Activated CD4-positive, CD25-positive, alpha-beta regulatory T cell treated with anti-CD3 and anti-CD28 coated beads, Interleukin-2, amount 50 U/mL, for 24 hours (primary cell): ENCODE data around the gene MT1F.
"Not testable (repeated sequence)": the region's sequence is repeated elsewhere in the genome, so short reads cannot be mapped to it uniquely, and the experiment has no call there.

Experiments used
- ATAC-seq, 2 donors: fragments of 150-1000 bp; cut with Tn5 transposase; one replicate each; pipeline ENCODE4 v1.10.0; 2021; ENCODE audit warnings: mild to moderate bottlenecking in 1 of 2, moderate library complexity in 1 of 2

Gene MT1F

DNA sequence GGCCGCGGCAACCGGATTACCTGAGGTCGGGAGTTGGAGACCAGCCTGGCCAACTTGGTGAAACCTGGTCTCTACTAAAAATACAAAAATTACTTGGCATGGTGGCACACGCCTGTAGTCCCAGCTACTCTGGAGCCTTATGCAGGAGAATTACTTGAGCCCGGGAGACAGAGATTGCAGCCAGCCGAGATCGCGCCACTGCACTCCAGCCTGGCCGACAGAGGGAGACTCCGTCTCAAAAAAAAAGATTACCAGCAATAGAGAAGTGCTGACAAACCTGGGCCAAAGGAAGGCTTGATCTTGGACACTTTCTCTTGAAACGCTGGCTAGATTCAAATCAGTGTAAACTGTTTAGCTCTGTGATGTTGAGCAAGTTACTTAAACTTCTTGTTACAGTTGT lies 16.2 kb downstream of the MT1F start:
- ATAC-seq: no peak

GRCh38 chr16:56674570-56674969 lies 16.8 kb downstream of the MT1F start:
- not testable (repeated sequence) for ATAC-seq

DNA sequence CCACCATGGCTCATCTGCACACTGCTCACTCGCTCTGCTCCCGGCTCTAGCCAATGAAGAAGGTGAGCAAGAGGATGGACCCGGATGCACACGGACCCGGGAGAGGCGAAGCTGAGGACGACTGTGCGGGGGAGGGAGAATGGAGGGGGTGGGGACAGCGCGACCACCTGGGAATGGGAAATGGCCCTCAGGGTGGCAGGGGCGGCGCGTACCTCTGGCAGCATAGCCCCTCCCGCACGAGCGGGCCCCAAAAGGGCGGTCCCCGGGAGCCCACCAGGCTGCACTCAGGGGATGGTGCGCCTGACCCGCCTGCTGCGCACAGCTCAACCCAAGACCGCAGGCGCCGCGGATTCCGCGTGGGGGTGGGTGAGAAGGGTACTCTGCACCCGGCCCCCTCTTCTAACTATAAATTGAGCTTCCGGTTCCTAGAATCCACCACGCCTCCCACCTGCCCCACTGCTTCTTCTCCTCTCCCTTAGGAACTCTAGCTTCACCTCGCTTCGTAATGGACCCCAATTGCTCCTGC lies 18.0 kb downstream of the MT1F start:
- peak; percentile 55 to 66 for ATAC-seq

GRCh38 chr16:56677474-56677873 lies 19.7 kb downstream of the MT1F start:
- ATAC-seq: no peak

DNA sequence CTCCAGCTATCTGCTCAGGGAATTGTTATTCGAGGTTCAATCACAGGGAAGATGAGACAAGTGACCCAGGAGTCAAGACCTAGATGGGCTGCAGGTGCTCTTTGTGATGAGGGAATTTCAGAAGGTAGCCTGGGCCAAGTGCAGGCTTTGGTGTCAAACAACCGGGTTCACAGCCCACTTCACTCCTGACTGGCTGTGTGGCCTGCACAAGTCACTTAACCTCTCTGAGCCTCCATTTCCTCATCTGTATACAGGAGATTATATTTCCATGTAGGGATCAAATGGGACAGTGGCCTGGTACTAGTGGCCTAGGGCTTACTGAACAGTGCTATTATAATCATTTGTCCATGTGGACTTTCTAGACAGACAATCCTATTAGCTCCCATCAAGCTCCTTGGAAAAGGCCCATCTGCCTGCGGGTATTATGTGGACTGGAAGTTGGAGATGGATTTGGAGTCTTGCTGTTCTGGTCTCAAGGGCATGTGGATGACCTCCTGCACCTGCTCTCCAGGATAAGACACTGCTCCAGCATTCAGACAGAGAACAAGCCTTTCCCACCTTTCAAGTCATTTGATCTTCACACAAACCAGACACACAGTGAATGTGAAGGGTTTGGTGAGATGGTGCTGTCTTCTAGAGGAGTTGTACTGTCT lies 21.4 kb downstream of the MT1F start:
- ATAC-seq: no peak

DNA sequence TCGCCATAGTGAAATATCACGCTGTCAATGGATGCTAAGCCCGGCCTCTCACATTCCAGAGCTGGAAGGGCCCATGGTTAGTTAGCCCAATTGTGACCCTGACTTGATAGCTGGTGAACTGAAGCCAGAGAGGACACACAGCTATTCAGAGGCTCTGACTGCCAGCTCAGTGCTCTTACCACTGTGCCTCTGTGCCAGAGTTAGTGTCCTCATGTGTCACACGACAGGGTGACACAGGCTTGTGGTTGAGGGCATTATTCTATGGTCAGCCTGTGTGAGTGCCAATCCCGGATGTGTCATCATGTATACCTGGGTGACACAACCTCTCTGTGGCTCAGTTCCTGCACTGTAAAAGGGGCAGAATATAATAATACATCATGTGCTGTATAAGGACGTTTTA lies 22.1 kb downstream of the MT1F start:
- peak; percentile 3 to 30 for ATAC-seq

- peak; percentile 99 for ATAC-seq
Measured at GRCh38 chr16:56681939-56682702, 24.4 kb downstream of the MT1F start, which contains the start of gene MT1X. TSS of gene MT1X (plus strand) at chr16:56682470. CDS start at chr16:56682541, 71 bp downstream.

DNA sequence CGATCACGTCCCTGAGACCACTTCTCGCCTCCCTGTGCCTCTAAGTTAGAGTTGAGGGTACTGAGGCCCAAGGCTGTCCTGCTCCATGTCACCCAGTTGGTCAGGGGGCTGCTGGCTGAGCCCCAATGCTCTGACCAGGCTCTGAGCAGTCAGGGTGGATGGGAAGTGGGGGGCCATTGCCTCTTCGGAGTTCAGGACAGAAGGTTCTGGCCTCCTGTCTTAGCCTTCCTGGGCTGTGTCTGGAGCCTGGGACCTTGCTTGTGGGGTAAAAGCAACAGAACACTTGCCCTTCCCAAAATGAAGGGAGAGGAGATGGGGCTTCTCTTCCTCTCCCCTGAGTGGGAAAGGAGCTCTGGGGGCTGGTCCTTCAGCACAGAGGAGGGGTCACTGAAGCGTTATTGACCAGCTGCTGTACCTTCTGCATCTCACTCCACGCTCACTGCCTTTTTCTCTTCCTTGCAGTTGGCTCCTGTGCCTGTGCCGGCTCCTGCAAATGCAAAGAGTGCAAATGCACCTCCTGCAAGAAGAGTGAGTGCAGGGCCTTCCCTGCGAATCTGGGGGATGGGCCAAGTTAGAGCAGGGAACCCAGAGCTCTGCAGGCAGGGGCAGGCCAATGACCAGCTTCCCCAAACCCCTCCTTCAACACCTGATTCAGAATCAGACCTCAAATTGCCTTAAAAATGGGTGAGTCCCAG lies 25.1 kb downstream of the MT1F start:
- peak in 1 of 2 donors; percentile 4 for ATAC-seq

DNA sequence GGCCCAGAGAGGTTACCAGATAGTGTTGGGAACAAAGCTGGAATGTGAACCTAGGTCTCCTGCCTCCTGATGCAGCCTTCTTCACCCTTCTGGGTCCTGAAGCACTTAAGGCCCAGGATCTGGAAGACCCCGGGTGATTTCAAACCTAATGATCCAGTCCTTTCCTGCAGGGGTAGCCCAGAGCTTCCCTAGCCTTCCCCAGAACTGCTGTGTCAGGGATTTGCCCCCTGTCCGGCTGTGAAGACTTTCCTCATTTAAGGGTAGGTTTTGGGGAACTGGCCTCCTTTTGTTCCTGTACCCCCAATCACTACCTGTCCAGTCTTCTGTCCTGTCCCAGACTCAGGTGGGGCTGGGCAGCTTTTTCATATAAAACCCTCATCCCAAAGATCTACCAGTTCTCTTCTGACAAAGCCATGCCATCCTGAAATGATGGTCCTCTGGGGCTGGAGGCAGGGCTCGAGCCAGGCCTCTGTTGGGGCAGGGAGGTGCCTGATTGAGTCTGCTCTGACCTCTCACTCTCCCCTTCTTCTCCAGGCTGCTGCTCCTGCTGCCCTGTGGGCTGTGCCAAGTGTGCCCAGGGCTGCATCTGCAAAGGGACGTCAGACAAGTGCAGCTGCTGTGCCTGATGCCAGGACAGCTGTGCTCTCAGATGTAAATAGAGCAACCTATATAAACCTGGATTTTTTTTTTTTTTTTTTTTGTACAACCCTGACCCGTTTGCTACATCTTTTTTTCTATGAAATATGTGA lies 25.8 kb downstream of the MT1F start:
- no peak for ATAC-seq

DNA sequence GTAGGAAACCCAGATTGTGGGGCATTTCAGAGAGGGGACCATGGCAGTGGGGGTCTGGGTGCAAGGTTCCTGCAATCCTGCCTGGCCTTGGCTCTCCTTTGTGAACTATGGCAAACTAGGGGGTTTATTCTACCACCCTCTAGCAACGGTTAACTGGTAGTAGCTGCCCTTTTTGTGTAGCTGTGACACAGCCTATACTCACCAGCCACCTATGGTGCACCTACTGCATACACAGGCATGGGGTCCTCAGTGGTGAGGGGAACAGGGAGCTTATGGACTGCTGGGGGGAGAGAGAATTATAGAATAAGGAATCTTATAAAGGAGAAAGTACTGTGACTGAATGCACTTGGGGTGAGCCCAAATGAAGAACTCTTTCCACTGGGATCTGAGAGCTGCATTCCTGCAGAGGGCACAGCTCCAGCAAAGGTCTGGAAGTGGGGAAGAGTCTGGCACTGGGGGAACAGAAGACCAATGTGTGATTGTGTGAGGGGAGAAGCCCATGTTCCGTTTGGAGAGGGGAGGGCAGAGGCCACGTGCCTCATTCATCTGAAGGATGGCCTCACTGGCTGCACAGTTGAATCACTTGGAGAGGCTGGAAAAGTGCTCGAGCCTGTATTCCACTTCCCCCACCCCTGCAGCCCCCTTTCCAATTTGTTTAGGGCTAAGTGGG lies 26.6 kb downstream of the MT1F start:
- no peak for ATAC-seq

GRCh38 chr16:56684926-56685590 lies 27.3 kb downstream of the MT1F start:
- ATAC-seq: no peak

DNA sequence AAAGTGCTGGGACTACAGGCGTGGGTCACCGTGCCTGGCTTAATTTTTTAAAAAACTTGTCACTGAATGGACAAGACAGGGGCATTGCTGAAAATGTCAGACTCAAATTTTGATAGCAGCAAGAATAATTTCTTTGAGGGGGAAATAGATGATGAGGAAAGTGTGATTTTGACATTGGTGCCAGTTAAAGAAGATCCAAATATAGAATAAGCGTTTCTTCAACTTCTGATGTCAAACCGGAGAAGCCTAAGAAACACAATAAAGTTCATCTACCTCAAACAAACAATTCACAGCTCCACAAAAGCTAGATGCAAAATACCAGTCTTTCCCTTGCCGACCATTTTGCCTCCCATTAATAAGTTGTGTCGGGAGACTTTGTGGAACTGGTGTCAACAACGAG lies 29.0 kb downstream of the MT1F start:
- no peak for ATAC-seq

DNA sequence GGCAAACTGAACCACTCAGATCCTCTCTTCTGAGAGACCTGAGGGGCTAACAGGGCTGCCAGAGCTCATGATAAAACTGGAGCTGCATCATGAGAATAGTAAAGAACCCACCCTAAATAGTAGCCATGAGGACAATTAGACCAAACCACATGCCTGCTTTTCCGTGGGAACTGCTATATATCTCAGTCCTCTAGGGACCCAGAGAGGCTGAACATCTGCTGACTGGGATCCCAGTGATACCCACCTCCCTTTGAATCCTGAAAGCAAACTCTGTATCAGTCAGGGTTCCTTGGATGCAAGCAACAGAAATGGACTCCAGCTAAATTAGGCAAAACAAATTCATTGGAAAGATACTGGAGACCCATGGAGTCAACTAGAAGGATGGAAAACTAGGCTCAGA lies 31.0 kb downstream of the MT1F start:
- ATAC-seq: no peak

DNA sequence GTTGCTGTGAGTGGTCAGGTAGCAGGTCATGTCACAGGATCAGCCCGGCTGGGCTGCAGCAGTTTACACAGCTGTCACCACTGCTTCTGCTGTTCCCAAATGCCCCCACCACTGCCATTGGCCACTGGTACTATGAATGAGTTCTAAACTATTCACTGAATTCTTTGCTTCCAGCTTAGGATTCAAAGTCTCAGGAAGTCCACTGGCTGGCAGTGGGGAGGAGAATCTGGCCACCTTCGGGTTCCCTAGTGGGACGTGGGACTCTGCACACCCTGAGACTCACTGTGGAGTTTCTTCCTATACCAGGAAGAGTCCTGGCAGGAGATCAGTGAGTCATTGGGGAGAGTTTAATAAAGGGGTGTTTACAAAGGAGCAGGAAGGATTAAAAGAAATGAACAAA lies 31.4 kb downstream of the MT1F start:
- ATAC-seq: no peak

DNA sequence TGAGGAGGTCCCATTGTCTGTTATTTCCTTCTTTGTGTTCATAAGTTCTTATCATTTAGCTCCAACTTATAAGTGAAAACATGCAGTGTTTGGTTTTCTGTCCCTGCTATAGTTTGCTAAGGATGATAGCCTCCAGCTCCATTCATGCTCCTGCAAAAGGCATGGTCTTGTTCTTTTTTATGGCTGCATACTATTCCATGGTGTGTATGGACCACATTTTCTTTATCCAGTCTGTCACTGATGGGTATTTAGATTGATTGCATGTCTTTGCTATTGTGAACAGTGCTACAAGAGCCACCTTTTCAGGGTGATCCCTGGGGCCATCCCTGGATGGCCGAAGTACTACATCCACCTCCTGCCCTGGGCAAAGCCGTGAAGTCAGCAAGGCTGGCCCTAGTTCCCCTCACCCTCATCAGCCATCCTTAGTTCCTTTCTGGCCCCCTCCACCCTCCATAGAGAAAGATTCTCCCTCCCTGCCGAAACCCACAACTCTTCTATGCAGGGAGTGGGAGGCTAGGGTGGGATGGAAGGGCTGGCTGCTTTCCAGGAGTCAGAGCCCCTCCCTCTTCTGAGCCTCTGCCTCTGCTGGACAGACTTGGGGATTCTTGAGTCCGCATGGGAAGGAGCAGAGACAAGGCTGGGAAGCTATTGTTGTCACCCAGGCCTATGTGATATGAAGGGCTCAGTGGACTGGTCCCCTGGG lies 32.8 kb downstream of the MT1F start:
- no peak for ATAC-seq

GRCh38 chr16:56691885-56692284 lies 34.1 kb downstream of the MT1F start:
- no peak for ATAC-seq

DNA sequence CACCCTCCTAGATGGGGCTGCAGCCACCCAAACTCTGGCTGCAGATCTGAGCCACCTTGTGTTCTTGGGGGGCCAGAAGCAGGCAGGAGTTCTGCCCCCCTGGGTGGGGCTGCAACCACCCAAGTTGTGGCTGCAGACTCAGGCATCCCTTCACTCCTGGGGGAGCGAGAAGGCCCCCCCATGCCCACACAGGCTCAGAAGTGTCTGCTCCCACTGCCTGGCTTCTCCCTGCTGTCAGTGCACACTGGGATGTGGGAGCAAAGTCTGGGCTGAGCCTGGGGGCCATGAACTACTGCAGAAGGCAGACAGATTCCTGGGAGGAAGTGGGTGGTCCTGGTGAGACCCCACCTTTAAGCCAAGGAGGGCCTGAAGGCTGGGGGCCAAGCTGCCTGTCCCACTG lies 37.5 kb downstream of the MT1F start:
- ATAC-seq: no peak

DNA sequence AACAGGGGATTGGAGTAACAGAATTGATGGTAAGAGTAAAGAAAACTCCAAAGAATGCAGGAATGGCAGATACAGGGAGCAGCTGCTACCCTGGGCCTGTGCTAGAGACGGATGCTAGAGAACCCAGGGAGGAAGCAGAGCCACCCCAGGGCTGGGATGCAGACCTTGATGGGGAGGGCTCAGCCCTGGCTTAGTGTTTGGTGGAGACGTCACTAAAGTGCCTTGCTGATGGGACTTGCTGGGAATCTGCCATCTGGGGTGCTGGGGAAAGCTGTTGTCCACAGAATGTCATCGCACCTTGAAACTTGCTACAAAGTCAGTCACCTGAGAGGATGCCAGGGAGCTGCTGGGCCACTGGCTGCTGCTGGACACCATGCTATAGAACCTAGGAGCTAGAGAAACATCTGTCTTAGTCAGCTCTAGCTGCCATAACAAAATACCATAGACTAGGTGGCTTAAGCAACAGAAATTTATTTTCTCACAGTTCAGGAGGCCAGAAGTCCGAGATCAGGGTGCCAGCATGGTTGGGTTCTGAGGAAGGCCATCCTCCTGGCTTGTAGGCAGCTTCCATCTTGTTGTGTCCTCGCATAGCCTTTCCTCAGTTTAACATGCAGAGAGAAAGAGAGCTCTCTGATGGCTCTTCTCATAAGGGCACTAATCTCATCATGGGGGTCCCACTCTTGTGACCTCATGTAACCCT lies 39.8 kb downstream of the MT1F start:
- no peak for ATAC-seq

GRCh38 chr16:56700195-56700594 lies 42.4 kb downstream of the MT1F start:
- ATAC-seq: no peak

- no peak for ATAC-seq
Measured at GRCh38 chr16:56700631-56701030, 42.9 kb downstream of the MT1F start.
